Parathyroid adenoma (tissue), 2 donors: ENCODE measurements around the gene GALK1.

Experiments used
- H2AFZ ChIP-seq: fragments of 300-600 bp; sonication (generic); one replicate; pipeline ENCODE4 v1.7.0; 2017; ENCODE audit warnings: antibody characterized with exemption, mild to moderate bottlenecking
- H3K27ac ChIP-seq: fragments of 300-600 bp; sonication (generic); one replicate; pipeline ENCODE4 v1.7.0; 2017
- H3K27me3 ChIP-seq: fragments of 300-600 bp; sonication (generic); one replicate; pipeline ENCODE4 v1.7.0; 2017; ENCODE audit warnings: low read length; ENCODE audit not compliant: control insufficient read depth, insufficient read depth
- H3K36me3 ChIP-seq: fragments of 300-600 bp; sonication (generic); one replicate; pipeline ENCODE4 v1.7.0; 2017; ENCODE audit warnings: low read length; ENCODE audit not compliant: control insufficient read depth, insufficient read depth
- H3K4me1 ChIP-seq: fragments of 300-600 bp; sonication (generic); one replicate; pipeline ENCODE4 v1.7.0; 2017; ENCODE audit warnings: control low read depth
- H3K4me2 ChIP-seq: fragments of 300-600 bp; sonication (generic); one replicate; pipeline ENCODE4 v1.7.0; 2017; ENCODE audit warnings: low read length
- H3K4me3 ChIP-seq: fragments of 300-600 bp; sonication (generic); one replicate; pipeline ENCODE4 v1.7.0; 2017; ENCODE audit warnings: low read depth, low read length
- H3K79me2 ChIP-seq: fragments of 300-600 bp; sonication (generic); one replicate; pipeline ENCODE4 v1.7.0; 2017; ENCODE audit warnings: control low read depth
- H3K9ac ChIP-seq: fragments of 300-600 bp; sonication (generic); one replicate; pipeline ENCODE4 v1.7.0; 2017; ENCODE audit warnings: mild to moderate bottlenecking
- H3K9me3 ChIP-seq: fragments of 300-600 bp; sonication (generic); one replicate; pipeline ENCODE4 v1.7.0; 2017; ENCODE audit warnings: low read length; ENCODE audit not compliant: control insufficient read depth
- CTCF ChIP-seq: fragments of 300-600 bp; sonication (generic); IDR thresholded peaks from one replicate; pipeline ENCODE4 v1.7.0; 2017; ENCODE audit warnings: antibody characterized with exemption, mild to moderate bottlenecking
- donor health status: primary hyperparathyroidism.

Gene GALK1

GRCh38 chr17:75738218-75738802 lies 26.7 kb downstream of the GALK1 start:
- TF ChIP-seq CTCF: no peak
- H3K79me2 ChIP-seq: no peaks in the 10 kb centered on the region
- H3K9me3 ChIP-seq: no peaks in the 10 kb centered on the region
- no peak overlapping the region for H2AFZ ChIP-seq
- no peaks in the 10 kb centered on the region for H3K27me3 ChIP-seq
- H3K9ac ChIP-seq: no peak overlapping the region
- H3K4me1 ChIP-seq: no peaks in the 10 kb centered on the region
- H3K27ac ChIP-seq: no peak overlapping the region
- no peak overlapping the region for H3K4me3 ChIP-seq
- no peak overlapping the region for H3K4me2 ChIP-seq
- H3K36me3 ChIP-seq: no peaks in the 10 kb centered on the region

- no peak for TF ChIP-seq CTCF
- H3K79me2 ChIP-seq: no peaks in the 10 kb centered on the region
- no peak overlapping the region for H3K27ac ChIP-seq
Measured at GRCh38 chr17:75737133-75737962, 27.6 kb downstream of the GALK1 start.

GRCh38 chr17:75736173-75736835 lies 28.7 kb downstream of the GALK1 start:
- Histone ChIP-seq H3K36me3 (no peaks in the 10 kb centered on the region), H3K9me3 (no peaks in the 10 kb centered on the region), H3K79me2 (no peaks in the 10 kb centered on the region), H3K27ac (no peak overlapping the region), H3K4me3 (no peak overlapping the region), H3K4me2 (no peak overlapping the region), H3K4me1 (no peaks in the 10 kb centered on the region), H2AFZ (no peak overlapping the region), H3K9ac (no peak overlapping the region), H3K27me3 (no peaks in the 10 kb centered on the region)
- no peak for TF ChIP-seq CTCF

More at GRCh38 chr17:75737133-75737962, 27.6 kb downstream of the GALK1 start:
- no peak overlapping the region for H3K9ac ChIP-seq
- H3K27me3 ChIP-seq: no peaks in the 10 kb centered on the region
- H3K4me2 ChIP-seq: no peak overlapping the region
- H2AFZ ChIP-seq: no peak overlapping the region
- no peaks in the 10 kb centered on the region for H3K4me1 ChIP-seq
- H3K9me3 ChIP-seq: no peaks in the 10 kb centered on the region
- no peak overlapping the region for H3K4me3 ChIP-seq
- no peaks in the 10 kb centered on the region for H3K36me3 ChIP-seq

GRCh38 chr17:75734674-75735294 lies 30.2 kb downstream of the GALK1 start:
- Histone ChIP-seq H3K27ac (no peak overlapping the region), H3K4me2 (no peak overlapping the region), H3K4me1 (no peaks in the 10 kb centered on the region), H3K9me3 (no peaks in the 10 kb centered on the region), H3K79me2 (no peaks in the 10 kb centered on the region), H3K4me3 (no peak overlapping the region), H3K9ac (no peak overlapping the region), H3K27me3 (no peaks in the 10 kb centered on the region), H2AFZ (no peak overlapping the region), H3K36me3 (no peaks in the 10 kb centered on the region)
- no peak for TF ChIP-seq CTCF
